BE2C (cell line): ENCODE results near the gene TRPM3.

Source experiments
- DNase-seq: peaks from one replicate; pipeline ENCODE4 v3.0.0-alpha.2; 2020
- H3K27me3 ChIP-seq: fragments of 250-450 bp; sonication (Bioruptor Pico); 2 replicates; pipeline ENCODE4 v1.5.1; 2020; ENCODE audit warnings: mild to moderate bottlenecking
- H3K36me3 ChIP-seq: fragments of 250-450 bp; sonication (Bioruptor Pico); 2 replicates; pipeline ENCODE4 v1.5.1; 2020; ENCODE audit warnings: mild to moderate bottlenecking
- H3K4me1 ChIP-seq: fragments of 250-450 bp; sonication (Bioruptor Pico); 2 replicates; pipeline ENCODE4 v1.5.1; 2020
- H3K4me3 ChIP-seq: 2 replicates; pipeline ENCODE4 v1.5.1; 2011; ENCODE audit warnings: low read depth, low read length
- H3K9me3 ChIP-seq: fragments of 250-450 bp; sonication (Bioruptor Pico); 2 replicates; pipeline ENCODE4 v1.5.1; 2020
- TF ChIP-seq, protein P1 (sequence below): IDR thresholded peaks from 2 replicates; pipeline ENCODE4 v1.5.1; 2012; ENCODE audit warnings: mild to moderate bottlenecking, low read depth, low read length

The TRPM3 gene

DNA sequence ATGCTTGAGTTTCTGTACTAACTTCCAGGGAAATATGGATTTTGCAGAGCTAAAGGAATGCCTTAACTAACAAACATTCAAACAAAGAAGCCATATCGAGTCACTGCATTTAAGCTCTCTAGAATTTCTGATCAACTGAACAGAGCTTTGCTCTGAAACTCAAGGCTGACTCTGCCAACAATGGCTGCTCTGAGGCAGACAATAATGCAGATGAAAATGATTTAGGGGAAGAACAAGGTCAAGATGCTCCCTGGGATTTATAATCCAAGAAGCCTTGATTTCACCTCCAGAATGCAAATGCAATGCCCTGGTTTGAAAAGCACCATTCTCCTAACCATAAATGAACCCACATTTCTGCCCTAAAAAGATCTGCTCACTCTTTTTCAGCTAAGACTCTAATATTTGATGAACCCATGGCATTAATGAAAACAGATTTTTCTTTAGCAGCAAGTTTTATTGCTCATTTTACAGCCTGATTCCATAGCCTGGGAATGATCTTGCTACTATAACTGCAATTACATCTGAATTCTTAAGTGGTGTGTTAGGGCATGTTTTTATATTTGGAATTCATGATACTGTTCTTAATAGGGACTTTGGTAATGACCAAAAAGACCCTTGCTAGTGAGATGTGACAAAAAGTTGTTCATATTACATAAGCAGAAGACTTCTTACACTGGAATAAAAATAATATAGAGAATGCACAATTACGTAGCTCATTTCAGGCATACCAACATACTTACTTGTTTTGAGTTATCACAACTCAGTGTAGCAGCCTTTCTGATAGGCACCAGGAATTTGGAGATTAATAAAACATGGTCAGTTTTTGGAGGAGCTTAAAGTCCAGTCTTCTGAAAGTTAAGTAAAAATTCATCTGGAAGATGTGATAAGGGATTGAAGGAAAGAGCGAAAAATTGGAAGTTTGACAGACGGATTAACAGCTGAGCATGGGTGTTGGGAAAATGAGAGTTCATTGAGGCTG is 169.4 kb downstream of the TRPM3 start:
- no peak overlapping the region for H3K4me3 ChIP-seq
- TF ChIP-seq, protein P1, sequence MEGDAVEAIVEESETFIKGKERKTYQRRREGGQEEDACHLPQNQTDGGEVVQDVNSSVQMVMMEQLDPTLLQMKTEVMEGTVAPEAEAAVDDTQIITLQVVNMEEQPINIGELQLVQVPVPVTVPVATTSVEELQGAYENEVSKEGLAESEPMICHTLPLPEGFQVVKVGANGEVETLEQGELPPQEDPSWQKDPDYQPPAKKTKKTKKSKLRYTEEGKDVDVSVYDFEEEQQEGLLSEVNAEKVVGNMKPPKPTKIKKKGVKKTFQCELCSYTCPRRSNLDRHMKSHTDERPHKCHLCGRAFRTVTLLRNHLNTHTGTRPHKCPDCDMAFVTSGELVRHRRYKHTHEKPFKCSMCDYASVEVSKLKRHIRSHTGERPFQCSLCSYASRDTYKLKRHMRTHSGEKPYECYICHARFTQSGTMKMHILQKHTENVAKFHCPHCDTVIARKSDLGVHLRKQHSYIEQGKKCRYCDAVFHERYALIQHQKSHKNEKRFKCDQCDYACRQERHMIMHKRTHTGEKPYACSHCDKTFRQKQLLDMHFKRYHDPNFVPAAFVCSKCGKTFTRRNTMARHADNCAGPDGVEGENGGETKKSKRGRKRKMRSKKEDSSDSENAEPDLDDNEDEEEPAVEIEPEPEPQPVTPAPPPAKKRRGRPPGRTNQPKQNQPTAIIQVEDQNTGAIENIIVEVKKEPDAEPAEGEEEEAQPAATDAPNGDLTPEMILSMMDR, result no peak
- DNase-seq, result no peak

DNA sequence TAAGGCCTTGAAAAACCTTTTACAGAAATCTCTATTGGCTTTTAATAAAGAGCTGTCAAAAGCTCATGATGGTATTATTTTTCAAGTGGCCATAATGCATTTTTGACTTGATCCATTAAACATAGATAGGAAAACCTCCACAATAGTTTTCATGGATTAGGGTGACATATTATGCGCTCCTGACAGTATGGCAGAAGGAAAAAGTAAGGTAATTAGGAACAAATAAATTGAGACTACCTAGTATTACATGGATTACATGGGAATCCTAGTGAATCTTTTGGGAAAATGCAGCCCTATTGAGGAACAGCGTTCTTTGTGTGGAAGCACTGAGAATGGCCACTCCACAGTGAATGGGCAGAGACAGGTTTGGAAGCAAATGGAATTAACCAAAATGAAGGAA is 171.2 kb downstream of the TRPM3 start:
- no peak for DNase-seq
- Histone ChIP-seq H3K36me3 (no peaks in the 10 kb centered on the region), H3K27me3 (no peaks in the 10 kb centered on the region), H3K4me3 (no peak overlapping the region), H3K4me1 (no peaks in the 10 kb centered on the region), H3K9me3 (no peaks in the 10 kb centered on the region)
- TF ChIP-seq, protein P1, result no peak

More for the DNA sequence above, 169.4 kb downstream of the TRPM3 start:
- Histone ChIP-seq H3K36me3 (no peaks in the 10 kb centered on the region), H3K27me3 (no peaks in the 10 kb centered on the region), H3K4me1 (no peaks in the 10 kb centered on the region), H3K9me3 (no peaks in the 10 kb centered on the region)

DNA sequence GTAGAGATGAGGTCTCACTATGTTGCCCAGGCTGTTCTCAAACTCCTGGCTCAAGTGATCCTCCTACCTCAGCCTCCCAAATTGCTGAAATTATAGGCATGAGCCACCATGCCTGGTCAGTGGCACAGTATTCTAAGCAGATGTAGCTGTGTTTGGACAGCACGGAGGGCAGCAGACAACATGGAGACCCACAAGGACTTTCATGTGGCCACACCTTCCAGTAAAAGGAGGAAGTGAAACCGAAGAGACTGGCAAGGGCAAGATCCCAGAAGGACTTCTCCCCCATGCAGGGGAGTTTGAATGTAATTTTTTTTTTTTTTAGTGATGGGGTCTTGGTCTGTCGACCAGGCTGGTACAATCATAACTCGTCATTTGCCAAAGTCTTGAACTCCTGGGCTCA is 172.2 kb downstream of the TRPM3 start:
- DNase-seq, result no peak
- no peaks in the 10 kb centered on the region for H3K9me3 ChIP-seq
- no peaks in the 10 kb centered on the region for H3K27me3 ChIP-seq
- no peaks in the 10 kb centered on the region for H3K4me1 ChIP-seq
- no peak overlapping the region for H3K4me3 ChIP-seq
- TF ChIP-seq, protein P1, result no peak
- H3K36me3 ChIP-seq, result no peaks in the 10 kb centered on the region

DNA sequence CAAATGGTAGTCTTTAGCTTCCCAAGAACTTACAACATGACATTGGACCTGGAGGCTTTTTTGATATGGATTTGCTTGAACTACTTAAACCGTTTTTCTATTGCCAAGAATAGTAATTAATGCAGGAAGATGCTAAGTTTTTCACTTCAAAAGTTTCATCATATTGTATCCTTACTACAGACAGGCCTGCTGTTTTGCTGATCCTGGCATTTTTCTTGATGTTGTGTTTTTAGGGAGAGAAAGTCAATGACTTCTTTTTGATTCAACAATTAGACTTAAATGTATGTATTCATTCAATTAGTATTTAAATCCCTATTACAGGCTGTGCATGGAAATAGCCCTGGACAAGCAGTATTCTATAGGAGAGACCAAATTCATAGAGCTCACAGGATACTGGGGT is 172.7 kb downstream of the TRPM3 start:
- TF ChIP-seq, protein P1, result no peak
- Histone ChIP-seq H3K4me3 (no peak overlapping the region), H3K36me3 (no peaks in the 10 kb centered on the region), H3K27me3 (no peaks in the 10 kb centered on the region), H3K4me1 (no peaks in the 10 kb centered on the region), H3K9me3 (no peaks in the 10 kb centered on the region)
- no peak for DNase-seq

DNA sequence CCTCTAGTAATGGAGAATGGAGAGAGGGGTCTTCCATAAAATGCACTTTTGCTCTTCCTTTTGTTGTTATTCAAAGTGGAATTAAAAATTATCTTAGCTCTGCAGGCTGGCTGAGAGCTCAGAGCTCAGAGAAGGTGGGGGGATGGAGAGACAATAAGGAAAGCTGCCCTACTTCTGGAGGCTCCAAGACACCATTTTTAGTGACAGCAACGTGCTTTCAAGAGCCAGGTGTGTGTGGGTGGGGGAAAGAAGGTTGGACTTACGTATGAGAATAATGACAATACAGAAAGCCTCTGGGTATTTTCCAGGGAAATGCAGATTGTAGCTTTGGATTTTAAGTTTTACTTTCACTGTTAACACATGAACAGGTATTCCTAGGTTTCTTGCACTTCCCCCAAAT is 173.9 kb downstream of the TRPM3 start:
- Histone ChIP-seq H3K27me3 (no peaks in the 10 kb centered on the region), H3K9me3 (no peaks in the 10 kb centered on the region), H3K4me1 (no peaks in the 10 kb centered on the region), H3K36me3 (no peaks in the 10 kb centered on the region), H3K4me3 (no peak overlapping the region)
- TF ChIP-seq, protein P1, result no peak
- DNase-seq, result no peak

DNA sequence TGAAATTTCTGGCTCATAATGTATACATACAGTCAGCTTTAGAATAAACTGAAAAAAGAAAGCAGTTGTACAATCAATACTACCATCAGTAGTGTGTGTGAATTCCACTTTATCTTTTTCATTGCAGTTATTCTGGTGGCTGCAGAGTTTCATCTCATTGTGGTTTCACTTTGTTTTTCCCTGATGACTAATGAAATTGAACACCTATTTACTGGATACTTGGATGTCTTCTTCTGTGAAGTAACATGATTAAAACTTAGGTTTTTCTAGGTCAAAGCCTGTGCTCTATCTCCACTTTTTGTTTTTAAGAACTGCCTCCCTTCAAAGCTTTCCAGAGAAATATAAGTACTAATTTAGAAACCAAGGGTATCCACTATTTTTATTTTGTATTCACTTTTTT is 174.3 kb downstream of the TRPM3 start:
- TF ChIP-seq, protein P1, result no peak
- H3K36me3 ChIP-seq, result no peaks in the 10 kb centered on the region
- no peak for DNase-seq
- no peaks in the 10 kb centered on the region for H3K27me3 ChIP-seq
- no peaks in the 10 kb centered on the region for H3K4me1 ChIP-seq
- no peak overlapping the region for H3K4me3 ChIP-seq
- H3K9me3 ChIP-seq, result no peaks in the 10 kb centered on the region
